ENCODE data around the gene GOLGA8B.
"Not testable (repeated sequence)": the region's sequence is repeated elsewhere in the genome, so short reads cannot be mapped to it uniquely, and the experiment has no call there.

The GOLGA8B gene

DNA sequence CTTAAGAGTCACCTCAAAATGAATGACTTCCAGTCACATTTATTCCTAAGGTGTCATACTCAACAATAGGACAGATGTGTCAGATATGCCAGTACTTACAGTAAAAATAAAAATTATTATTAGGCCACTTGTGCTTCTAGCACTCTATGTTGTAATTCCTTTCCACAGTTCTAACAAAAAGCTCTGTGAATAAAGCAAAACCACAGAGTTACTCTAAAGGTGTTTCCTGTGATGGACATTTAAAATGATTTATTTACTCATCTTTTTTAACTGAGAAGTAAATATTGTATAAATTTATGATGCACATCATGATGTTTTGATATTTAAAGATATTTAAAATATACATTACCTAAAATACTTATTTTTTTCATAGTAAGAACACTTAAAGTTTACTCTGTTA is 13.9 kb upstream of the GOLGA8B start:
- no peak for DNase-seq

DNA sequence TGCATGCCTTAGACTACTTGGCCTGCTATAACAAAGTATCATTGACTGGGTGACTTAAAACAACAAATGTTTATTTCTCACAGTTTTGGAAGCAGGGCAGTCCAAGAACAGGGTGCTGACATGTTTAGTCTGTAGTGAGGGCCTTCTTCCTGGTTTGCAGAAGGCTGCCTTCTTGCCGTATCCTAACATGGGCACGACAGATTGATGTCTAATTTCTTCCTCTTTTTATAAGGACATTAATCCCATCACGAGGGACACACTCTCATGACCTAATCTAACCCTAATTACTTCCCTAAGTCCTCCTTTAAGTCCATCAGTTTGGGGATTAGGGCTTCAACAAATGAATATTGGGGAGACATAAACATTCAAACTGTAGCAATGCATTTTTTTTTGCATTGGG is 10.9 kb upstream of the GOLGA8B start:
- DNase-seq = no peak

GRCh38 chr15:34591306-34591705 is 7.9 kb upstream of the GOLGA8B start:
- no peak for DNase-seq

GRCh38 chr15:34588046-34588674 is 4.7 kb upstream of the GOLGA8B start:
- DNase-seq = peak; percentile 74

DNA sequence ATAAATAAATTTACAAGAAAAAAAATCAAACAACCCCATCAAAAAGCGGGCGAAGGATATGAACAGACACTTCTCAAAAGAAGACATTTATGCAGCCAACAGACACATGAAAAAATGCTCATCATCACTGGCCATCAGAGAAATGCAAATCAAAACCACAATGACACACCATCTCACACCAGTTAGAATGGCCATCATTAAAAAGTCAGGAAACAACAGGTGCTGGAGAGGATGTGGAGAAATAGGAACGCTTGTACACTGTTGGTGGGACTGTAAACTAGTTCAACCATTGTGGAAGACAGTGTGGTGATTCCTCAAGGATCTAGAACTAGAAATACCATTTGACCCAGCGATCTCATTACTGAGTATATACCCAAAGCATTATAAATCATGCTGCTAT is 2.5 kb upstream of the GOLGA8B start:
- DNase-seq = not testable (repeated sequence)

GRCh38 chr15:34584996-34585395 is 1.5 kb upstream of the GOLGA8B start:
- no peak for DNase-seq

GRCh38 chr15:34584330-34584668 is 848 bp upstream of the GOLGA8B start:
- DNase-seq = no peak

DNA sequence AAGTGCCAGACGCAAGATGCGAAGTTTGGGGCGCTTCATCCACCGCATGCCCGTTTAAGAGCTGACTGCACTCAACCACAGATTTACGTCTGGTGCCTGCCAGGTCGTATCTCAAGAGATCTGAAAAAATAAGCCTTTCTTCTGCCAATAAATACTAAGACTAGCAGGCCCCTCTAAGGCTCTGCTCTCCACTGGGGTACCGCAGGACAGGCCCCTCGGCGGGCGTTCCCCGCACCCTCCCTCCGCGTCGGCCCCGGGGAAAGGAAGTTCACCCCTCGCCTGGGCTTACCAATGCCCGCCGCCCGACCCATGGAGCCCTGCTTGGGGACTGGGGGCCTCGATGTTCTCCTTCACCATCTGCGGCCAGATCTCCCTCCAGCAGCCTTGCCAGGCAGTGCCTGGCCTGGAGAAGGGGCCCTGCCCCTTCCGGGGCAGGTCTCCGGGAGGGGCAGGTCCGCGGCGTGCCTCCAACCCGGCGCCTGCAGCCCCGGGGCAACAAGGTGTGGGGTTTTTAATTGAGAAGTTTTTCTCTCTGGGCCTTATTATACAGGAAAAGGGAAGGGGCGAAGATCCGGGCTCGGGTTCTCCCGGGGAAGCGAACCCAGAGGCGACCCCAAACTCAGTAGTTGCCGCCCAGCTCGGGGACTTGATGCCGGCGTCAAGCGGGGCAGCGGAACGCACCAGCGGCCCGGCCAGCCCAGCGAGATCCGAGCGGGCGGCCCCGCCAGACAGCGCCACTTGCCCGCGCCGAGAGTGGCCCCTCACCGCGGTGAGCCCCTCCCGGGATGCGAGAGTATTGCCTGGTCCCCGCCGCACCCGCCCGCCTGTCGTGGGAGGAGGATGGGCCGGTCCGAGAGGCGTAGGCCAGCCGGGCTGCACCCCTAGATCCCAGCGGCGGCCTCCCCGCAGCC is 735 bp downstream of the GOLGA8B start:
- peak; percentile 22 for DNase-seq

GRCh38 chr15:34581687-34582460 is 1.6 kb downstream of the GOLGA8B start:
- not testable (repeated sequence) for DNase-seq

GRCh38 chr15:34581043-34581365 is 2.4 kb downstream of the GOLGA8B start:
- no peak for DNase-seq

GRCh38 chr15:34580251-34581042 is 3.0 kb downstream of the GOLGA8B start:
- not testable (repeated sequence) for DNase-seq

- no peak for DNase-seq
These were observed 5.2 kb downstream of the GOLGA8B start for GRCh38 chr15:34578283-34578674.

GRCh38 chr15:34577658-34578282 is 5.7 kb downstream of the GOLGA8B start:
- not testable (repeated sequence) for DNase-seq

DNA sequence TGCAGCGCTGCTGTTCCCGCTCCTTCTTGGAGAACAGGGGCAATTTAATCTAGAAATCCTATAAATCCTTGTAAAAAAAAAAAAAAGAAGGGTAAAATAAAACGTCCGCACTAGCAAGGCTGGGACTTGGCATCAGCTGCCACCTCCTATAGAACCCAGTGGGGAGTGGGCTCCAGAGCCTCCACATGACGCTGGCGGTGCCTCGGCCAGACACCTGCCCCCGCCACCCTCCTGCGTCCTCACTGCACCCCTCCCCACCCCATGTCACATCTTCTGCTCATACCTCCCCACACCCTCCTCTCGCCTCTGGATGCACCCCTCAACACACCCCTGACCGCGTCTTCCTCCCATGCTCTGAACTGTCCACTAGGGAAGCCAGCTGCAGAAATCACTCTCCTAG is 8.4 kb downstream of the GOLGA8B start:
- DNase-seq = not testable (repeated sequence)

- not testable (repeated sequence) for DNase-seq
These were observed 10.5 kb downstream of the GOLGA8B start for GRCh38 chr15:34572921-34573320.

DNA sequence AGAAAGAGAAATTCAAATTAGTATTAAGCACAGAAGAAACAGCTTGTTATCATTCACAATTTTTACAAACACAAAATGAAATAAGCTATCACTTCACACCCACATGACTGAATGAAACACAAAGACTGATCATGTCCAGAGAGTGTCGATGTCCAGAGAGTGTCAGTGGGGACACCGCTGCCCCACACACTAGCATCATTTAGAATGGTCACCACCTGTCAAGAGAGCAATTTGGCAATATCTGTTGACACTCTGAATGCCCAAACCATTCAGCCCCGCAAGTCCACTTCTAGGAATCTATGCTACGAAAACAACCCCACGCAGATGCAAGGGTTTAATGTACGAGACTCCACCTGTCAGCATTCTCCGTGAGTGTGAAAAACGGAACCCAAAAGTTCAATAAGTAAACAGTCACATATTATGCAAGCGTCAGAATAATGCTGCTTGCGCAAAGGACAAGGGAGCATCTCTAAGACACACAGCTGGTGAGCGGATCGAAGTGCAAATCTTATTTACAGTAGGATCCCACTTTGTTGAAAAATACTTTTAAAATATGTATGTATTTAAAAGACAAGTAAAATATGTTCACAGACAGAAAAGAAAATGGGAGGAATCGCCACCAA is 11.3 kb downstream of the GOLGA8B start:
- not testable (repeated sequence) for DNase-seq

DNA sequence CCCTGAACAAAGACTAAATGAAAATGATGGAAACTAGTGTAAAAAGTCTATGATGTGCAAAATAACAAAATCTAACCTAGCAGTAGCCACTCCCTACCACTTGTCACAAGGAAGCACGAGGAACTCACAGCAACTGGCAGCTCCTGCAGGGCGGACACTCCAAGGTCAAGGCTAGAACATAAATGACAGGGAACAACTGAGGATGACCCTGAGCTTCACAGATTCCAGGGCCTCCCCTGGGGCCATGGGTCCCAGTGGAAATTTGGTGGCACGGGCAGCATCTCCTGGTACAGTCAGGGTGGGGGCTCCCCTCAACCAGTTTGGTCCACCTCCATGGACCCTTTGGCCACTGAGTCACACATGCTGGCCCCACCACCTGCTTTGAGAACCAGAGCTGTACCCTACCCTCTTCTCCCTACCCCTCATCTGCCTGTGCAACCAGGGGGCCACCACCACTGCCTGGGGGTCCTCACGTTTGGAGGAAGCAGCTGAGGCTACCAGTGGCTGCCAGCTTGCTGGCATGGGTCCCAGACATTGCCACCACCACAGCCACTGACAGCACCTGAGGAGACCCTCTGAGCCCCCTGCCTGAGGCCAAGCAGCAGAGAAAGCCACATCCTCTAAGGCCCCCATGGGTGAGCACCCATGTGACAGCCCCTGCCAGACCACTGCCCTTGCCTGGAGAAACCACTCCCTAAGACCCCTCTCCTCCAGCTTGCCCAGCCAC is 13.6 kb downstream of the GOLGA8B start:
- DNase-seq = not testable (repeated sequence)

- not testable (repeated sequence) for DNase-seq
These were observed 16.3 kb downstream of the GOLGA8B start for GRCh38 chr15:34567174-34567573.

DNA sequence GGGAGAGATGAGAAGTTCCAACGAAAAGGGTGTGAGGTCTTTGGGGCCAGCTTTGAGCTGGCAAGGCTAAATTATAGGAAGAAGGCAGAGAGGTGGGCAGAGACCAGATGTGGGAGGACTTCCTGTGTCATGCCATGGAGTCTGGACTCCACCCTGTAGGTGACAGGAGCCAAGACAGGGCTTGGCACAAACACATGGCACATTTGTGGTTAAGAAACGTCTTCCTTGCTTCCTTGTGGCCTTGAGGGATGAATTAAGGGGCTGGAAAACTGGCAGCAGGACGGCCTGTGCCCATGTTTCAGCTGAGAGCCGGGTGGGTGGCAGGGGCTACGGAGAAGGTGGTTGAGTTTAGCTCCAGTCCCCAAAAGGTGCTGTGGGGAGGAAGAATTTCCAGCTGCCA is 18.7 kb downstream of the GOLGA8B start:
- DNase-seq = not testable (repeated sequence)

DNA sequence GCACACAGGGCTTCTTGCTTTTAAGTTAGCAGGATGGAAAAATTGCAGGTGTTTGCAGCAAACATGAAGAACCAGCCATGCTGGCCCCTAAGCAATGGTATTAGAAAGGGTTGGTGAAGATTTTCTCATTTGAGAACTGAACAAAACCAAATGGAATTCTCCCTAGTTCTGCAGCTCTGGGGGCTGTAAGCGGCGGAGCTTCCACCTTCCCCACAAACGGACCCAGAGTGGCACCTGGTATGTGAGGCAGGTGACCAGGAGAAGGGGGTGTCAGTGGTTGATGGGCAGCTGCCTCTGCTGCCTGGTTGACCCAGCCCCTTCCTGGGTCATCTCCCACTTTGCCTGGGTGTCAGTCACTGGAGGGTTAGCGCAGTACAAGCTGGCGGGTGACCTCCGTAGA is 22.6 kb downstream of the GOLGA8B start:
- DNase-seq = not testable (repeated sequence)

GRCh38 chr15:34559764-34560163 is 23.7 kb downstream of the GOLGA8B start:
- not testable (repeated sequence) for DNase-seq
